GM18870 (cell line): ENCODE results near the gene CLTA.

ENCODE experiments used
- ATAC-seq: cut with Tn5 transposase; IDR thresholded peaks from one replicate; pipeline ENCODE4 v1.9.1; 2021; ENCODE audit warnings: moderate library complexity; ENCODE audit not compliant: unreplicated experiment

The CLTA gene

GRCh38 chr9:36190388-36191289 is at the start of gene CLTA:
Gene CLTA, plus strand, starts transcription at chr9:36190921. Its CDS starts 136 bp downstream, at chr9:36191057.
- peak; percentile 97 for ATAC-seq

GRCh38 chr9:36141288-36141687 is 49.4 kb upstream of the CLTA start:
- ATAC-seq: no peak

- ATAC-seq: no peak
These were observed 49.0 kb upstream of the CLTA start for GRCh38 chr9:36141761-36142160.

GRCh38 chr9:36142510-36143244 is 48.0 kb upstream of the CLTA start:
- no peak for ATAC-seq

- no peak for ATAC-seq
These were observed 47.5 kb upstream of the CLTA start for GRCh38 chr9:36143245-36143641.

DNA sequence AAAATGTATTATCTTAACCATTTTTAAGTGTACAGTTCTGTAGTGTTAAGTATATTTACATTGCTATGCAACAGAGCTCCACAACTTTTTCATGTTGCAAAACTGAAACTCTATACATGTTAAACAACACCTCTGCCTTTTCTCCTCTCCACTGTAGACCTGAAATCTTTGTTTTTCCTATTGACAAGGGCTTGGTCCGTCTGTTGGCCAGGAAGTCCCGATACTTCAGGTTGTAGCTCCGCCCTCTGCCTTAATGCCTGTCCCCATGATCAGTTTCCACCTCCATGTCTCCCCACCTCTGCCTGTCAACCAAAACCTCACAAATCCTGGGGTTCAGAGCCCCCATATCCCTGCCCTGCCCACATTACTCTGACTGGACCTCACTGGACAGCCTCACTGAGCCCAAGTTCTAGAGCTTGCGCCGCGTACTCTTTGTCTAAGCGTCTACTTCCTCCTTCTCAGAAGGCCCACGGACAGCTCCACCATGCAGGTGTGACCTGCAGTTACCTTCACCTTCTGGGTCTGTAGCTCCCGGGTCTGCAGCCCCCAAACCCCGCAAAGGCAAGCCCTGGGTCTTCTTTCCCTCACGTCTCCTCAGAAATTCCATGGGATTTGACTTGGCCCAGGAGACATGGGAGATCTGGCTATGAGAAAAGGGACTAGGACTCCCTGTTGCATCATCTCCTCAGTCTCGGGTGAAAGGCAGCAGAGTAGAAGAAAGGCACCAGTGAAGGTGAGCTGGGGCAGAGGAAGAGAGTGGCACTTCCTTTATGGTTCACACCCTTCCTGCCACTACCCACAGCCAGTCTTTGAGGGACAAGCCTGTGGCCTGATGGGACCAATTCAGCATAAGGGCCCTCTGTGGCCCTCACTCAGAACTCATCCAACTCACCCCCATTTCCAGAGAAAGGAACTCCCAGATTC is 46.1 kb upstream of the CLTA start:
- ATAC-seq: no peak

DNA sequence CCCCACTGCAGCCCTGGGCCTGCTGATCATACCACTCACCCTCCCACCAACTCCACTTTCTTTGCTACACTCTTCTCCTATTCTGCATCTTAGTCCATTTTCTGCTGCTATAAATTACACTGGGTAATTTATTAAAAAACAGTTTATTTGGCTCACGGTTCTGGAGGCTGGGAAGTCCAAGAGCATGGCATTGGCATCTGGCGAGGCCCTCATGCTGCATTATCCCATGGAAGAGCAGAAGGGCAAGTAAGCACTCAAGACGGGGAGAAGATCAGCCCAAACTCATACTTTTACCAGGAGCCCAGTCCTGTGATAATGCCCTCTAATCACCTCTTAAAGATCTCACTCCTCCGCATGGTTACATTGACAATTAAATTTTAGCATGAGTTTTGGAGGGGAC is 44.8 kb upstream of the CLTA start:
- ATAC-seq: no peak

- no peak for ATAC-seq
These were observed 44.1 kb upstream of the CLTA start for GRCh38 chr9:36146651-36147050.

DNA sequence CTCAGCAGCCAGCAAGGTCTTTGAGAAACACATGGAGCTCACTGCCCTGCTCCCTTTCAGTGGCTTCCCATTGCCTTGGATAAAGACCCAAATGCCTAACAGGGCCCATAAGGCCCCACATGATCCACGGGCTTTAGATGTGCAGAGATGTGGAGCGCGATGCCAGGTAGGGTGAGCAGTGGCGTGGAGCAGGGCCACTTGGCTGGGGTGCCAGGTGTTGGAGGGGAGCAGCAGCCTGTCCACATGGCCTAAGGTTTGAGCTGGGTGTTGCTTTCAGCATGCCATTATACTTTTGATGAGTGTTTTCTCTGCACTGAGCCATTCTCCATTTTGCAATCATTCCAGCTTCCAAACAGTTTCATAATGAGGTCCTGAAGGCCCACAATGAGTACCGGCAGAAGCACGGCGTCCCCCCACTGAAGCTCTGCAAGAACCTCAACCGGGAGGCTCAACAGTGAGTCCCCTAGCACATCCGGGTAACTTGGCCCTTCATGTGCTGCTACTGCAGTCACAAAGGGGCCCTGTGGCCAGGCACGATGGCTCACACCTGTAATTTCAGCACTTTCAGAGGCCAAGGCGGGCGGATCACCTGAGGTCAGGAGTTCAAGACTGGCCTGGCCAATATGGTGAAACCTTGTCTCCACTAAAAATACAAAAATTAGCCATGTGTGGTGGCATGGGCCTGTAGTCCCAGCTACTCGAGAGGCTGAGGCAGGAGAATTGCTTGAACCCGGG is 43.1 kb upstream of the CLTA start:
- ATAC-seq: no peak

DNA sequence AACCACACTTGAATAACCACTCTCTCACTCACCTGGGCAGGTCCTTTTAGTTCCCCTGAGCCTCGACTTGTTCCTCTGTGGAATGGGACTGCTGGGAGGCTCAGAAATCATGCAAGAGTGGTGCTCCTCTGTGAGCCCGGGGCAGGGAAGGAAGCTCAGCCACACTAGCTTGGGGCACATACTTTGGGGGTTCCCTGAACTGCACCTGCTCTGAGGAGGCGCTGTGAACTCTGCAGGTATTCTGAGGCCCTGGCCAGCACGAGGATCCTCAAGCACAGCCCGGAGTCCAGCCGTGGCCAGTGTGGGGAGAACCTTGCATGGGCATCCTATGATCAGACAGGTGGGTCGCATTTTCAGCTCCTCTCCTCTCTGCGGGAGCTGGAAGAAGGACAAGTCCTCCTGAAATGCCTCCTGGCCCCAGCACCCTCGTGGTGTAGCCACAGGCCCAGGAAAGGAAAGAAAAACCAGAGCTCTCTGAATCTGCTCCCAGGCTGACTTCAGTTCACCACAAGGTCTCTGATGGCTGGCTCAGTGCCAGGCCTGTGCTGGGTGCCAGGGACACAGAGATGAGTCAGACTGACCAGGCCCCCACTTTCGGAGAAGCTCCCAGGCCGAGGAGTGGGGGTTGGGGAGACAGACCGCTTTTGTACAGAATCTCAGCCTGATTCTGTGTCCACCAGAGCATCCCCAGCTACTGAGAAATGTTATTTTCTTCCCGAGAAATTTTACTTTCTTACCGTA is 42.2 kb upstream of the CLTA start:
- peak; percentile 54 for ATAC-seq

- ATAC-seq: no peak
These were observed 41.5 kb upstream of the CLTA start for GRCh38 chr9:36149197-36149596.

GRCh38 chr9:36150574-36151315 is 40.0 kb upstream of the CLTA start:
- no peak for ATAC-seq

DNA sequence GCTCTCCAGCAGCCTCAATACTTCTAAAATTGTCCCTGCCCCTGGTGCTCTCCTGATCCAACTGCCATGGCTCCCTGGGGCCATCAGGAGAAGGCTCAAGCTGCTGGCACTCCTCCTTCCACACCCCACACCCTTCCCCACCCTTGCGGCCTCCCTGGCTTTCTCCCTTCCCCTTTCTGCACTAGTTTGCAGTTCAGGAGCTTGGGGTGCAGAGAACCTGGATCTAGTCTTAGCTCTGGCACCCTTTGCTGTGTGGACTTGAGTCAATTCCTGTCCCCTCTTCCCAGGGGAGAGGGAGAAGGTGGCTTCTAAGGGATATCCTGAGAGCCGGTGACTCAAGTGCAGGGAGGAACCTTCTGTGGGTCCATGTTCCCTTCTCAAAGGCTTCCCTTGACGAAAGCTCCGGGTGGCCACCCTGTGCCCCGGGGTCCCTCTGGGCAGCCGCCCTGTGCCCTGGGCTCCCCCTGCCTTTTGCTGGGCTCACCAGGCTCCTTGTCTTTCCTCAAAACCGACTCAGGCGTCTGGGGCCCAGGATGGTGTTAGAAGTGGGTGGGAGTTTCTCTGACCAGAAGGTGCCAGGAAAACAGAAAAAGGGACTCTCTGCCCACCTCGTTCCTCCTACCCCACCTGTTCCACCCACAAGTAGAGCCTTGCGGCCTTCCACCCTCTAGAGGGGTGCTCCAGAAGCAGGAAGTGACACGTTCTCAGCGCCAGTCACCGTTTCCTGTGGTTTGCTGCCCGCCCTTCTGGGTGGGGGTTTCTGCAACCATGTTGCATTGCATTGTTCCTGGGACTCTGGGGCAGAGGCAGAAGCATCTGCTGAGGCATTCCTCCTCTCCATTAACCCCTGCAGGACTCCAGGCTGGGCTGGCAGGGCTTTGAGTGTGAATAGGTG is 39.2 kb upstream of the CLTA start:
- ATAC-seq: peak; percentile 66

GRCh38 chr9:36152741-36153438 is 37.8 kb upstream of the CLTA start:
- no peak for ATAC-seq

DNA sequence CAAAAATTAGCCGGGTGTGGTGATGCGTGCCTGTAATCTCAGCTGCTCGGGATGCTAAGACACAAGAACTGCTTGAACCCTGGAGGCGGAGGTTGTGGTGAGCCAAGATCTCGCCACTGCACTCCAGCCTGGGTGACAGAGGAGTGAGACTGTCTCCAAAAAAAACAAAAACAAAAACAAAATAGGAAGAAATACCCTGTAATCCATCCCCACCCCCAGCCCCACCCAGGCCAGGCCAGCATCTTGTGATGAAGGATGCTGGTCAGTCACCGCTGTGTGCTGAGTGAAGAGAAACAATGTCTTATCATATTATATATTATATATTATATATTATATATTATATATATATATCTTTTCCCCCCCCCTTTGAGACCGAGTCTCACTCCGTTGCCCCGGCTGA is 37.0 kb upstream of the CLTA start:
- ATAC-seq: no peak

- ATAC-seq: no peak
These were observed 36.3 kb upstream of the CLTA start for GRCh38 chr9:36154331-36154952.

GRCh38 chr9:36156116-36156515 is 34.6 kb upstream of the CLTA start:
- no peak for ATAC-seq
